Mononuclear cell (primary cell): ENCODE measurements around the gene BMAL2. TPM values are rescaled to one million over a fixed set of nuclear protein-coding genes. Genes with fewer than 3 reads are reported as not detected.

Experiments used
- H3K27me3 ChIP-seq: 2 replicates; pipeline ENCODE4 v1.6.0; 2011; ENCODE audit warnings: low read length, control low read depth; ENCODE audit not compliant: insufficient read depth
- H3K4me1 ChIP-seq: 2 replicates; pipeline ENCODE4 v1.5.1; 2011; ENCODE audit warnings: mild to moderate bottlenecking, low read length, control low read depth; ENCODE audit not compliant: insufficient read depth
- H3K4me3 ChIP-seq: 2 replicates; pipeline ENCODE4 v1.5.1; 2011; ENCODE audit warnings: mild to moderate bottlenecking, low read length, moderate library complexity
- H3K9me3 ChIP-seq: 2 replicates; pipeline ENCODE4 v1.5.1; 2011; ENCODE audit warnings: low read depth, mild to moderate bottlenecking, control low read depth, low read length
- total RNA-seq: library from RNA; depleted of rRNA; stranded (reverse); fragments of >200 nt; gene quantifications from one replicate; pipeline ENCODE4 v1.2.3, GENCODE V29; 2012

BMAL2 gene
- total RNA-seq, 1 donor, result 1.6 TPM

DNA sequence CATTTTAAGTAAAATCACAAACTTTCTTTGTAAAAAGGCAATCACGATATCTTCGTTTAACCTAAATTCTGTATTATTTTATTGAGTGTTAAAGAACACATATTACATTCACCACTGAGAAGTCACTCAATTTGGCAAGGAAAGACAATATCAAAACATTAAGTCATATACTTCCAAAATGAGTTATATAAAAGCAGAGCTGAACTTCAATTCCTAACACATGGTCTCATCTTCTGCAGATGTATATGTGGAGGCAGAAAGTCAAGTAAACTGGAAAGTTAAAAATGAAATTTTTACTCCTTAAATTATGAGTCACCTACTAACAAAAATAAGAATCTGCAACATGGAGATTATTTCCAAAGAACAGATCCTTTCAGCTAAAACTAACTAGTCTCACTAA, 28.7 kb downstream of the BMAL2 start:
- Histone ChIP-seq H3K4me1 (no peaks in the 10 kb centered on the region), H3K4me3 (no peak overlapping the region), H3K27me3 (no peaks in the 10 kb centered on the region), H3K9me3 (no peaks in the 10 kb centered on the region)

DNA sequence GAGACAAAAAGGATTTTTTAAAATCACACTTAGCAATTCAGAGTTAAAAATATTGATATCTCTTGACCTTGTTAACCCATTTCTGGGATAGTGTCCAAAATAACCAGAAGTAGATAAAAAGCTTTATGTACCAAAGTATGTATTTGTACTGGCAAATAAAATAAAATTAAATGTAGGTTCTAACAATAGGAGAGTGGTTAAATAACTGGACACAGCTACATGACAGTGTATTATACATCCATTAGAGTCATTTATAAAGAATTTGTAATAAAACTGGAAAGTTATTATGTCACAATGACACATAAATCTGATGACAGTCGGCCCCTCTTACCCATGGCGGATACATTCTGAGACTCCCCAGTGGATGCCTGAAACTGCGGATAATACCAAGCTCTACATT, 34.0 kb downstream of the BMAL2 start:
- Histone ChIP-seq H3K4me1 (no peaks in the 10 kb centered on the region), H3K9me3 (no peaks in the 10 kb centered on the region), H3K27me3 (no peaks in the 10 kb centered on the region), H3K4me3 (no peak overlapping the region)

DNA sequence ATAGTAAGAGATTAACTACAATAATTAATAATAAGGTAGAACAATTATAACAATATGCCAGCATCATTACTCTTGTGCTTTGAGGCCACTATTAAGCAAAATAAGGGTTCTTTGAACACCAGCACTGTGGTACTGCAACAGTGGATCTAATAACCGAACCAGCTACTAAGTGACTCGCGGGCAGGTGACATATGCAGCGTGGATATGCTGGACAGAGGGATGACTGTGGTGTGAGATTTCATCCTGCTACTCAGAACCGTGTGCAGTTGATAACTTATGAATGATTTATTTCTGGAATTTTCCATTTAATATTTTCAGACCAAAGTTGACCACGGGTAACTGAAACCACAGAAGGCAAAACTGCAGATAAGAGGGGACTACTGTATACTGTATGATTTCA, 34.4 kb downstream of the BMAL2 start:
- Histone ChIP-seq H3K4me1 (no peaks in the 10 kb centered on the region), H3K27me3 (no peaks in the 10 kb centered on the region), H3K9me3 (no peaks in the 10 kb centered on the region), H3K4me3 (no peak overlapping the region)

DNA sequence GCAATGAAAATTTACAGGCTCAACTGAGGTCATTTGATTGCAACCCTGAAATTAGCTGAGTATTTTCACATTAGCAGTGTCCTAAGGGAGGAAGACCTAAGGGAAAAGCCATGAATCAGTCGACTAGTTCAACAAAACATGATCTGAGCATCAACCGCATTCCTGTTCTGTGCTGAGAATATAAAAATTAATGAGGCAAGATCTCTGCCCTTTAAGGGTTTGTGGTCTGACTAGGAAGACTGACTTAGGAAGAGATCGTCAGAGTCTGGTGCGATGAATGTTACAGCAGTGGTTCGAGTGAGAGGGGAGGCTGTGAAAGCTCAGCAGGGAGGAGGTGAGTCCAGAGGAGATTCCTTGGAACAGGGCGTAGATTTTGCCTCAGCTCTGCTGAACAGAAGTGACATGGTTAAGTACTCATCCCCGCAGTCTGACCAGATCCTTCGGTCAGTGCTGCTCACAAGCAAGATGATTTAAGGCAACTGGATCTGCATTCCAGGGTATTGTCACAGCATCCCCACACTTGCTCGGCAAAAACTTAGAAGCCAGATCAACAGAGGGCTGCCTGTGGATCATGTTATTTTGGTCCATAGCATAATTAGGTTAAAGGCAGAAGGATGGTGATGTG, 49.6 kb downstream of the BMAL2 start:
- Histone ChIP-seq H3K4me1 (no peaks in the 10 kb centered on the region), H3K4me3 (no peak overlapping the region), H3K27me3 (no peaks in the 10 kb centered on the region), H3K9me3 (no peaks in the 10 kb centered on the region)

Other genes starting within 250 kb of the BMAL2 start
- 23.9 TPM for gene STK38L, start 88.5 kb upstream of the BMAL2 start, total RNA-seq
- not detected for gene SMCO2, start 113.9 kb downstream of the BMAL2 start, total RNA-seq
- gene PPFIBP1, start 191.4 kb downstream of the BMAL2 start, total RNA-seq, result 3.0 TPM